Measurements from ENCODE around the gene SNX11.

The SNX11 gene

GRCh38 chr17:48100160-48100559, 7.4 kb upstream of the SNX11 start:
- peak; percentile 58 for DNase-seq (ENCODE audit: low read depth)

GRCh38 chr17:48100591-48101011, 7.0 kb upstream of the SNX11 start:
- peak; percentile 66 for DNase-seq (ENCODE audit: low read depth)

GRCh38 chr17:48101012-48101720, 6.4 kb upstream of the SNX11 start, which contains the start of gene CBX1:
Gene CBX1 (minus strand): TSS chr17:48101478. CDS start chr17:48077004, 24,474 bp downstream.
- peak; percentile 70 for DNase-seq (ENCODE audit: low read depth)

- no peak for DNase-seq (ENCODE audit: low read depth)
Observed at GRCh38 chr17:48102043-48102750, 5.4 kb upstream of the SNX11 start.

GRCh38 chr17:48102798-48103715, 4.5 kb upstream of the SNX11 start:
- no peak for DNase-seq (ENCODE audit: low read depth)

GRCh38 chr17:48104440-48104839, 3.1 kb upstream of the SNX11 start:
- no peak for DNase-seq (ENCODE audit: low read depth)

GRCh38 chr17:48106802-48107136, 797 bp upstream of the SNX11 start:
- no peak for DNase-seq (ENCODE audit: low read depth)

- no peak for DNase-seq (ENCODE audit: low read depth)
Observed at GRCh38 chr17:48110761-48111160, 3.2 kb downstream of the SNX11 start.

- no peak for DNase-seq (ENCODE audit: low read depth)
Observed at GRCh38 chr17:48111937-48112241, 4.3 kb downstream of the SNX11 start.

GRCh38 chr17:48113201-48113676, 5.7 kb downstream of the SNX11 start:
- DNase-seq (ENCODE audit: low read depth): no peak

GRCh38 chr17:48121923-48122664, 14.5 kb downstream of the SNX11 start:
- no peak for DNase-seq (ENCODE audit: low read depth)

- DNase-seq (ENCODE audit: low read depth): no peak
Observed at GRCh38 chr17:48122665-48123045, 15.1 kb downstream of the SNX11 start.

- no peak for DNase-seq (ENCODE audit: low read depth)
Observed at GRCh38 chr17:48123111-48123510, 15.5 kb downstream of the SNX11 start.

- DNase-seq (ENCODE audit: low read depth): no peak
Observed at GRCh38 chr17:48123776-48124388, 16.3 kb downstream of the SNX11 start.

- no peak for DNase-seq (ENCODE audit: low read depth)
Observed at GRCh38 chr17:48125829-48126531, 18.4 kb downstream of the SNX11 start.

- DNase-seq (ENCODE audit: low read depth): no peak
Observed at GRCh38 chr17:48126532-48126850, 18.9 kb downstream of the SNX11 start.

- DNase-seq (ENCODE audit: low read depth): peak; percentile 46
Observed at GRCh38 chr17:48127371-48128051, 19.9 kb downstream of the SNX11 start.

- no peak for DNase-seq (ENCODE audit: low read depth)
Observed at GRCh38 chr17:48128400-48128799, 20.8 kb downstream of the SNX11 start.

GRCh38 chr17:48129981-48130380, 22.4 kb downstream of the SNX11 start:
- no peak for DNase-seq (ENCODE audit: low read depth)

GRCh38 chr17:48131216-48131824, 23.8 kb downstream of the SNX11 start:
- peak; percentile 40 for DNase-seq (ENCODE audit: low read depth)
